GM13976 (cell line): Measurements from ENCODE around the gene MED13L.
A peak's percentile ranks its signal among the peaks of the same experiment; 100 is the strongest.

Experiments used
- DNase-seq: peaks from one replicate; pipeline ENCODE4 v3.0.0; 2012; ENCODE audit warnings: low spot score
- CTCF ChIP-seq: IDR thresholded peaks from 2 replicates; pipeline ENCODE4 v1.5.1; 2012; ENCODE audit warnings: borderline replicate concordance, mild to moderate bottlenecking; ENCODE audit not compliant: insufficient read depth; ENCODE audit errors: extremely low read depth, missing control alignments, control extremely low read depth
- in situ Hi-C: fragments of 300-500 bp; cut with MboI; formaldehyde crosslinking; loops from one replicate; pipeline ENCODE4 v1.12.0; 2022; ENCODE audit warnings: low sequenced_read_pairs, mixed read lengths, inconsistent platforms; ENCODE audit not compliant: unreplicated experiment

Gene MED13L

GRCh38 chr12:116177017-116177416 is 100.5 kb downstream of the MED13L start:
- TF ChIP-seq CTCF = no peak
- DNase-seq = no peak
- in situ Hi-C loops = no loop called here

- no peak for TF ChIP-seq CTCF
- in situ Hi-C loops = no loop called here
- no peak for DNase-seq
These were observed 102.6 kb downstream of the MED13L start for GRCh38 chr12:116174904-116175303.

GRCh38 chr12:116174006-116174405 is 103.5 kb downstream of the MED13L start:
- no peak for DNase-seq
- no peak for TF ChIP-seq CTCF
- in situ Hi-C loops = no loop called here

- peak; percentile 49 for DNase-seq
- in situ Hi-C loops = no loop called here
- TF ChIP-seq CTCF = no peak
These were observed 105.2 kb downstream of the MED13L start for GRCh38 chr12:116172224-116172849.

- in situ Hi-C loops = no loop called here
- TF ChIP-seq CTCF = no peak
- DNase-seq = no peak
These were observed 105.9 kb downstream of the MED13L start for GRCh38 chr12:116171549-116171948.

GRCh38 chr12:116169071-116169470 is 108.4 kb downstream of the MED13L start:
- in situ Hi-C loops = no loop called here
- TF ChIP-seq CTCF = no peak
- DNase-seq = no peak
